OCI-LY7 (cell line): Measurements from ENCODE around the gene PSG5. TPM values are rescaled to one million over a fixed set of nuclear protein-coding genes. Genes with fewer than 3 reads are reported as not detected.
"Not testable (repeated sequence)": the region's sequence is repeated elsewhere in the genome, so short reads cannot be mapped to it uniquely, and the experiment has no call there.

ENCODE experiments used
- BruUV-seq: library from RNA; stranded (reverse); fragments of 400-500 nt; replicated peaks from 2 replicates; lab custom pipeline; 2021; lab: Mats Ljungman, UMichigan
- CTCF ChIA-PET: fragments of 300-600 bp; sonication (Branson Sonifier 250); formaldehyde crosslinking; loops from one replicate; lab custom pipeline; 2022; ENCODE audit warnings: antibody characterized with exemption; ENCODE audit not compliant: unreplicated experiment; lab: Charles Lee
- POLR2A ChIA-PET: fragments of 300-600 bp; sonication (Branson Sonifier 250); formaldehyde crosslinking; loops from one replicate; lab custom pipeline; 2022; ENCODE audit warnings: antibody characterized with exemption; lab: Charles Lee
- DNase-seq: peaks from one replicate; pipeline ENCODE4 v3.0.0-alpha.2; 2015; ENCODE audit warnings: low spot score
- H2AFZ ChIP-seq: fragments of 200-600 bp; sonication (generic), shearing (Covaris generic); 2 replicates; pipeline ENCODE4 v1.6.1; 2014; ENCODE audit warnings: mild to moderate bottlenecking, antibody characterized with exemption, low read length, moderate library complexity
- H3K27ac ChIP-seq: fragments of 200-600 bp; sonication (generic); 2 replicates; pipeline ENCODE4 v1.5.1; 2014; ENCODE audit warnings: mixed run types, low read depth, mild to moderate bottlenecking, moderate library complexity, low read length, inconsistent platforms; ENCODE audit not compliant: poor library complexity, severe bottlenecking
- H3K36me3 ChIP-seq: fragments of 200-600 bp; sonication (generic); 2 replicates; pipeline ENCODE4 v1.6.1; 2014; ENCODE audit warnings: mild to moderate bottlenecking, antibody characterized with exemption, low read length, moderate library complexity, mixed read lengths; ENCODE audit not compliant: insufficient read depth
- H3K4me1 ChIP-seq: fragments of 200-600 bp; sonication (generic); 2 replicates; pipeline ENCODE4 v1.5.1; 2014; ENCODE audit warnings: mild to moderate bottlenecking, low read length; ENCODE audit not compliant: insufficient read depth, poor library complexity, severe bottlenecking
- H3K4me2 ChIP-seq: fragments of 200-600 bp; sonication (generic); 2 replicates; pipeline ENCODE4 v1.6.1; 2014; ENCODE audit warnings: mild to moderate bottlenecking, low read length
- H3K4me3 ChIP-seq: fragments of 200-600 bp; sonication (generic); 2 replicates; pipeline ENCODE4 v1.5.1; 2014; ENCODE audit warnings: mild to moderate bottlenecking, low read depth, low read length; ENCODE audit not compliant: poor library complexity, severe bottlenecking
- H3K79me2 ChIP-seq: fragments of 200-600 bp; sonication (generic); 2 replicates; pipeline ENCODE4 v1.6.1; 2016; ENCODE audit warnings: low read depth, mild to moderate bottlenecking, low read length, moderate library complexity, mixed read lengths; ENCODE audit not compliant: insufficient read depth
- H3K9me2 ChIP-seq: fragments of 200-600 bp; sonication (generic); 2 replicates; pipeline ENCODE4 v1.6.1; 2016; ENCODE audit warnings: mild to moderate bottlenecking, low read length, mixed read lengths; ENCODE audit not compliant: insufficient read depth
- H3K9me3 ChIP-seq: fragments of 200-600 bp; sonication (generic); 2 replicates; pipeline ENCODE4 v1.6.1; 2014; ENCODE audit warnings: mild to moderate bottlenecking, mixed run types, low read length, mixed read lengths
- H4K20me1 ChIP-seq: fragments of 200-600 bp; sonication (generic); 2 replicates; pipeline ENCODE4 v1.6.1; 2014; ENCODE audit warnings: mild to moderate bottlenecking, antibody characterized with exemption, low read length, moderate library complexity, mixed read lengths; ENCODE audit not compliant: insufficient read depth
- CTCF ChIP-seq: fragments of 200-600 bp; sonication (generic); conservative IDR thresholded peaks from 2 replicates; pipeline ENCODE4 v1.5.1; 2014; ENCODE audit warnings: mild to moderate bottlenecking, antibody characterized with exemption, low read length, moderate library complexity, mixed read lengths
- EZH2phosphoT487 ChIP-seq: fragments of 200-600 bp; sonication (generic); IDR thresholded peaks from 2 replicates; pipeline ENCODE4 v1.6.1; 2018; ENCODE audit warnings: low read depth, borderline replicate concordance, mild to moderate bottlenecking, mixed run types, antibody characterized with exemption, low read length, moderate library complexity, mixed read lengths
- intact Hi-C: fragments of 100-400 bp; cut with micrococcal nuclease; formaldehyde crosslinking; loops from one replicate; pipeline ENCODE4 v1.10.0; 2022; ENCODE audit not compliant: unreplicated experiment
- total RNA-seq, 2 experiments: library from RNA; depleted of rRNA in 1 of 2; stranded (reverse); fragments of >200 nt in 1 of 2; shearing (Covaris generic) in 1 of 2; gene quantifications; 2 replicates each; pipeline ENCODE4 v1.2.3, GENCODE V29; 2014 to 2022

The PSG5 gene
- total RNA-seq, 2 experiments from 2014 or later = not detected

DNA sequence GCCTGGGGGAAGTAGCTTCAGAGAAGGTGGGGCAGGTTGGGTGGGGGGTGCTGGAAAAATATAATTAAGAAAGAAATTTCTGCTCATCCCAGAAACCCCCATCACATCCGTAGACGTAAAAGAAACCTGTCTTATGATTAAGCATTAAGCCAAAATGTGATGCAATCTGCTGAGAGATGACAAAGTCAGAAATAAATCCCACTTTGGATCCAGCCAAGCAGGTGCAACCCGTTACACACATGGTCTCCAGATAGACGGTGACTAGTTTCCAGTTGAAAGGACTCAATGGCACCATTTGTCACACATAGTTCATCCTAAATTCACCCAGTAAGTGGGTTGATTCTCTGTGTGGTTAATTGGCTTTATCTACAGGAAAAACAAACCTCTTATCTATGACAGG, 34.1 kb downstream of the PSG5 start:
- no peak for DNase-seq
- H3K9me3 ChIP-seq = no peaks in the 10 kb centered on the region
- ChIA-PET POLR2A (no interaction called here), CTCF (no interaction called here)
- H2AFZ ChIP-seq = no peak overlapping the region
- H3K4me3 ChIP-seq = no peak overlapping the region
- H3K27ac ChIP-seq = no peak overlapping the region
- TF ChIP-seq CTCF (no peak), EZH2phosphoT487 (no peak)
- H3K79me2 ChIP-seq = no peaks in the 10 kb centered on the region
- no TSS peak for BruUV-seq
- H4K20me1 ChIP-seq = no peaks in the 10 kb centered on the region
- no peaks in the 10 kb centered on the region for H3K36me3 ChIP-seq
- H3K9me2 ChIP-seq = no peaks in the 10 kb centered on the region
- intact Hi-C loops = no loop called here
- H3K4me2 ChIP-seq = no peak overlapping the region
- H3K4me1 ChIP-seq = no peaks in the 10 kb centered on the region

GRCh38 chr19:43149788-43150187, 36.5 kb downstream of the PSG5 start:
- H3K27ac ChIP-seq, H4K20me1 ChIP-seq, H3K4me1 ChIP-seq, CTCF ChIA-PET, H3K9me3 ChIP-seq, H3K36me3 ChIP-seq, intact Hi-C loops, POLR2A ChIA-PET, H3K4me2 ChIP-seq, DNase-seq, H3K4me3 ChIP-seq, BruUV-seq, H3K79me2 ChIP-seq, H3K9me2 ChIP-seq, H2AFZ ChIP-seq: not testable (repeated sequence)

DNA sequence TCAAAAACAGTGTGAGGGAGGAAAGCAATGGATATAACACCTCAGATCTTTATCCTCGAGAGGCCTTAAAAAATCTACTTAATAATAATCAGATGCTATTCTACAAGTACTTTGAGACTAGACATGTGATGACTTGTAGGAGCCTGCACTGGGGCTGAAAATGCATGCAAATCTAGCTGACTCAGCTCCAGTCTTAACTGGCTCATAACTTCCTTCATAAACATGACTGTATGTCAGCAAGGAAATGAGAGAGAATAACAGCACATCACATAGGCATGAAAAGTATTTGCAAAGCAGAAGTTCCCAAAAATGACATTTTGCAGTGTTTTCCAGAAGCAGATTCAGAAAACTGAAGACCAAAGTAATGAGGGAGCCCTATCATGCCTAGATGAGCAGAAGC, 38.1 kb downstream of the PSG5 start:
- H3K27ac ChIP-seq = no peak overlapping the region
- POLR2A ChIA-PET = no interaction called here
- no peak overlapping the region for H3K4me2 ChIP-seq
- no peak overlapping the region for H2AFZ ChIP-seq
- H3K36me3 ChIP-seq = no peaks in the 10 kb centered on the region
- H4K20me1 ChIP-seq = no peaks in the 10 kb centered on the region
- no peak overlapping the region for H3K4me3 ChIP-seq
- no TSS peak for BruUV-seq
- H3K9me2 ChIP-seq = no peaks in the 10 kb centered on the region
- DNase-seq = no peak
- CTCF ChIA-PET = no interaction called here
- TF ChIP-seq EZH2phosphoT487 (no peak), CTCF (no peak)
- no peaks in the 10 kb centered on the region for H3K79me2 ChIP-seq
- intact Hi-C loops = no loop called here
- H3K9me3 ChIP-seq = no peaks in the 10 kb centered on the region
- H3K4me1 ChIP-seq = no peaks in the 10 kb centered on the region

DNA sequence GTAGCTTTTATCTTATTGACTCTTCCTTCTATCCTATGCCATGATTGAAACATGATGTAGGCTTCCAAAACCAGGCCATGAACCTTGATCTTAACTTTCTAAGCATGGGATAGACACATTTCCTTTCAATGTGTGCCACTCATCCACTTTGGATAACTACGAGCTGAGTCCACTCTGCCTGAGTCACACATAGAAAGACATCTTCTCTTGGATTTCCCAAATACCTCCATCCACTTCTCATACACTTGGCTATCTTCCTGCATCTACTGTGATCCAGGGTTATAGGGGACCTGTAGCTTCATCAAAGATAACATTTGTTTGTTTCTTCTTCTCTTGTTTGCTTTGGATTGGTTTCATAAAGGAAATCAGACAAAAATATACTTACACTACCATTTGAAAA, 44.6 kb downstream of the PSG5 start:
- H4K20me1 ChIP-seq, POLR2A ChIA-PET, intact Hi-C loops, DNase-seq, H3K4me1 ChIP-seq, H3K9me2 ChIP-seq, H3K79me2 ChIP-seq, H3K4me3 ChIP-seq, H2AFZ ChIP-seq, BruUV-seq, CTCF ChIA-PET, H3K4me2 ChIP-seq, H3K9me3 ChIP-seq, H3K36me3 ChIP-seq, H3K27ac ChIP-seq: not testable (repeated sequence)
